ENCODE results near the gene WNT2.
"Not testable (repeated sequence)": the region's sequence is repeated elsewhere in the genome, so short reads cannot be mapped to it uniquely, and the experiment has no call there.

Gene WNT2

DNA sequence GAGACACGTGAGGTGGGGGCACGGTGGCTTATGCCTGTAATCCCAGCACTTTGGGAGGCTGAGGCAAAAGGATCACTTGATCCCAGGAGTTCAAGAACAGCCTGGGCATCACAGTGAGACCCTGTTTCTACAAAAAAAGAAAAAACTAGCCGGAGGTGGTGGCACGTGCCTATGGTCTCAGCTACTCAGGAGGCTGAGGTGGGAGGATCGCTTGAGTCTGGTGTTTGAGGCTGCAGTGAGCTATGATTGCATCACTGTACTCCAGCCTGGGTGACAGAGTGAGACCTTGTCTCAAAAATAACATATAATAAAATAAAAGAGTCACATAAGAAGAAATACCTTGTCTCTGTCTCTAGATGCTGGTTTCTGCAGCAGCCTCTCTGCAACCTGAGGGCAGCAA is 22.4 kb downstream of the WNT2 start:
- not testable (repeated sequence) for DNase-seq

DNA sequence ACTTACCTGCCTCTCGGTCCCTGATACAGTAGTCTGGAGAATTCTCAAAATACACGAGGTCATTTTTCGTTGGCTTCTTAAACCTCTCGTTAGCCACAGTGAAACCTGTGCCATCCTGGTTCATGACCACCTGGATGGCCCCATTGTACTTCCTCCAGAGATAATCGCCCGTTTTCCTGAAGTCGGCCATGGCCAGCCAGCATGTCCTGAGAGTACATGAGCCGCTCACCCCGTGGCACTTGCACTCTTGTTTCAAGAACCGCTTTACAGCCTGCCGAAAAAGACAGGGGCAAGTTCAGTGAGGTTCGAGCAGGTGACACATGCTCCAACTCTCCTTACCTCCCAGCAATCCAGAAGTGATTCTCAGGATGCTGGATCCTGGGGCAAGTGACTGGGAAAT is 25.3 kb downstream of the WNT2 start:
- no peak for DNase-seq

DNA sequence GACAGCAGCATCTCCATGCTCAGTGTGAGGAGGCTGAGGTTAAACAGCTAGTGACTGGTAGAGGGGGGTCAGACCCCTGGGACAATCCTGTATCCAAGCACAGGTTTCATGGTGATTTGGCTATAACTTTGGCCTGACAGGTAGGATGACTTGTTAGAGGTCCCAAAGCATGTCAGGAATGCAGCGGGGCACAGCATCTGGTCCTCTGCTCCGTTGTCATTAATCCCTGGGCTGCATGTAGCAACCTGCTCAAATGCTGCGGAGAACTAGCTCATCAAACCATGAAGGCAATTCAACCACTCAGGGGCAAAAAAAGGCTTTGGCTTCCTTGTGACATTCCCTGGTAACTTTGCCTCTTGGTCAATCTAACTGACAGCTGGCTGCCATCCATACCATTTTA is 26.8 kb downstream of the WNT2 start:
- DNase-seq = no peak

GRCh38 chr7:117285826-117286225 is 37.0 kb downstream of the WNT2 start:
- no peak for DNase-seq

- no peak for DNase-seq
Observed at GRCh38 chr7:117284692-117285091, 38.2 kb downstream of the WNT2 start.

DNA sequence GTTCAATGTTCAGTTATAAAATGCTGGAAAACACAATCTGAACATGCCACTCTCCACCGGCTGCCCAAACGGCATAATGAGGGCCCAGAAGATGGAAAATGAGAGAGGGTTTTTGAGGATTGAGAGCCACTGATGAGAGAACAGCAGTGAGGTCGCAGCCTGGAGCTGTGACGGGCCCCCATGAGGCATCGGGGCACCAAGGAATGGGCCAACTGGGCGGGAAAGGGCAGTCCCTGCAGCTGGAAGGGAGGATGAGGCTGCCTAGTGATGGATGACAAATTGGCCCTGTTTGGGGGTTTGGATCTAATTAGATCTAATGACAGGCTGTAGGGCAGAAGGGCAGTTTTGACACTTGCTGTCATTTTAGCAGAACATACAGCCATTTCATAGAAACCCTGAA is 39.1 kb downstream of the WNT2 start:
- no peak for DNase-seq

DNA sequence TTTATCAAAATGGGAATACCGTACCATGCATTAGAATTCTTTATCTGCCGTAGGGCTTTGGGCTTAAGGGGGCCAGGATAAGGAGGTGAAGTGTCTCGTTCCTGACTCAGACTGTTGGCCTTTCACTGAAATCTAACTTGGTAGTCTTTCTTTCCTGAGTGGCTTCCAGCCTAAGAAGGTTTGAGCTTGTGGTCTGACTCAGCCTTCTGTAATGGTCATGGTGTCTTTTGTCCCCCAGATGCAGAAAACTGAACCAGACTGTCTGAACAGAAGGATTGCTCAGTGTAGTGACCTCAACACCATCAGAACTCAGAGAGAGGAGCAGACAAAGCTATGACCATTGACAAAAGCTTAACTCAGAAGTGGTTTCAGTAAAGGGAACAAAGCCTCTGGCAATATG is 39.5 kb downstream of the WNT2 start:
- no peak for DNase-seq

DNA sequence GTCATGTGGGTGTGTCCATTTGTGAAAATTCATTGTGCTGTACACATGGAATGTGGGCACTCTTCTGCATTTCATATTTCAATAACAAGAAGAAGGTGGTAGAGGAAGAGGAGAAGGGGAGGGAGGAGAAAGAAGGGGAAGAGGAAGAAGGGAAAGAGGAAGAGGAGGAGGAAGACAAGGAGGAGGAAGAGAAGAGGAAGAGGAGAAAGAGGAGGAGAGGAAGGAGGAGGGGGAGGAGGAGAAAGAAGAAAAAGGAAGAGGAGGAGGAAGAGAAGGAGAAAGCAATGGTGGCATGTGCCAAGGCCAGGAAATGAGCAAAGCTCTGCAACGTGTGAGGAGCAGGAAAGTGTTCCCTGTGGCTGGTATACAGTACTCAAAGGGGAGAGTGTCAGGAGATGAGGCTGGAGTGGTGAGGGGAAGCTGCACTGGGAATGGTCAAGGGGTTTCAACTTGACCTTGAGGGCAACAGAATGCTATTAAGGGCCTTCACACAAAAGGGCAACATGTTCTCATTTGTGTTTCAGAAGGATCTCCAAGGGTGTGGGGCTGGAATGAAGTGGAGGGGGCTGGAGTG is 40.5 kb downstream of the WNT2 start:
- no peak for DNase-seq

GRCh38 chr7:117281562-117281961 is 41.3 kb downstream of the WNT2 start:
- DNase-seq = no peak

GRCh38 chr7:117279931-117280557 is 42.8 kb downstream of the WNT2 start:
- DNase-seq = no peak

- no peak for DNase-seq
Observed at GRCh38 chr7:117279203-117279602, 43.7 kb downstream of the WNT2 start.

DNA sequence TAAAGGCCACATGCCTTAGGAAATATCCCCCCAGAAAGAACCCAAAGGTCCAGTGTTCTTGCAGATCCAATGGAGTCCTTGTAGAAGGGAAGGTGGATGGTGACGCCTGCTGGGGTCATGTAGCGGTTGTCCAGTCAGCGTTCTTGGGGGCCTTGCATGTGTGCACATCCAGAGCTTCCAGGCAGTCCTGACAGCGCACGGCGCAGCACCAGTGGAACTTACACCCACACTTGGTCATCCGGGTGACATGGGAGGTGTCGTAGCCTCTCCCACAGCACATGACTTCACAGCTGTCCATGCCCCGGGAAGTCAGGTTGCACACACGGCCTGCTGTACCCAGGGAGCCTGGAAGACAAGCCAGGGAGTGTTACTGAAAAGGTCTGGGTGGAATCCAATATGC is 44.8 kb downstream of the WNT2 start:
- DNase-seq = no peak

DNA sequence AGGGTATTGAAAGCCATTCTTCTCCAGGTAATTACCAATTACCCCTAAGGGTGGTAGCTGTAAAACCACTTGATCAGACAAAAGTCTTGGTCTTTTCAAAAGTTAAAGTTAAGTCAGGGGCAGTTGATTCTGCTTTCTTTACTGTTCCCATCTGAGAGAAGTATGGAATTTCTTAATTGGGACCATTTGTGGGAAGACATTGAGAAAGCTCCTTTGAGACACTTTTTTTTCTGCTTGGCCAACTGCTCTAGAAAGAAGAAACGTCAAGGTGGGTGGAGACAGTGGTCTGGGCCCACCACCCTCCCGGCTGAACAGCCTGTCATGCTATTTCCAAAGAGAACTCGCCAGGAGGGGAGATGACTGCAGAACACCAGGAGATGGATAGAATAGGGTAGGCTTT is 45.3 kb downstream of the WNT2 start:
- no peak for DNase-seq

DNA sequence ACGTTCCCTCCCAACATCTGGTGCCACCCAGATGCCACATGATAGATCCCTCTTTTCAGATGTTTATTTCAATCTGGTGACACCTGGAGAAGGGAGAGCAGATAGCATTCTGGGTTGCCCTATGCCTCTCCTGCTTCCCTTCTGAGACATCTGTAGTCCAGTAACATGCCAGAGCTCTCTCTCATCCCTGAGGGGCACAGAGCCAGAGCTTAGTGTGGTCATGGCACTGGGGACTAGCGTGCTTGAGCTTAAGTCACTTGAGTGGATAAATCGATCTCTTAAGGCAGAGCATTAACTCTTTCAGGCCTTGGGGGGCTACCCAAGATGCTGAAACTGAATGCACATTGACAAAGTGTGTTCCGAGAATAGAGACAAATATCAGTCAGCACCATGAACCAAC is 47.9 kb downstream of the WNT2 start:
- DNase-seq = no peak

- no peak for DNase-seq
Observed at GRCh38 chr7:117273814-117274225, 49.0 kb downstream of the WNT2 start.

GRCh38 chr7:117273325-117273724 is 49.5 kb downstream of the WNT2 start:
- no peak for DNase-seq

DNA sequence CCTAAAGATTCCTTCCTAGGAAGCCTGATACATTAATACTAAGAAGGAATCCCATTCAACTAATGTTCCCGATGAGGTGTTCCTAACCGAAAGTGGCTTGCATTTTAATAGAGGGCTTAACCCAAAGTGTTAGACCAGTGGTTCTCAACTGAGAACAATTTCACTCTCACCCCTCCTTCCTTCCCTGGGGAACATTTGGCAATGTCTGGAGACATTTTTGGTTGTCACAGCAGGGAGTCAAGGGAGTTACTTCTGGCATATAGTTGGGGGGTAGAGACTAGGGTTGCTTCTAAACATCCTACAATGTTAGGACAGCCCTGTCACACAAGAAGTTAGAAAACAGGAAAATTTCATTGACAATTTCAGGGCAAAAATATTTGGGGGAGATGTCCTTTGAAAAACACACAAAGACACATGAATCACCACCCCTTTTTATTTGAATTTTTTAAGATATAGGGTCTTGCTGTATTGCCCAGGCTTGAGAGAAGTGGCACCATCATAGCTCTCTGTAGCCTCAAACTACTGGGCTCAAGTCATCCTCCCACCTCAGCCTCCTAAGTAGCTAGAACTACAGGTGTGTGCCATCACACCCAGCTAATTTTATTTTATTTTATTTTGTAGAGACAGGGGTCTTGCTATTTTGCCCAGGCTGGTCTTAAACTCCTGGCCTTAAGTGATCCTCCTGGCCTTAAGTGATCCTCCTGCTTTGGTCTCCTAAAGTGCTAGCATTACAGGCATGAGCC is 50.7 kb downstream of the WNT2 start:
- DNase-seq = no peak

DNA sequence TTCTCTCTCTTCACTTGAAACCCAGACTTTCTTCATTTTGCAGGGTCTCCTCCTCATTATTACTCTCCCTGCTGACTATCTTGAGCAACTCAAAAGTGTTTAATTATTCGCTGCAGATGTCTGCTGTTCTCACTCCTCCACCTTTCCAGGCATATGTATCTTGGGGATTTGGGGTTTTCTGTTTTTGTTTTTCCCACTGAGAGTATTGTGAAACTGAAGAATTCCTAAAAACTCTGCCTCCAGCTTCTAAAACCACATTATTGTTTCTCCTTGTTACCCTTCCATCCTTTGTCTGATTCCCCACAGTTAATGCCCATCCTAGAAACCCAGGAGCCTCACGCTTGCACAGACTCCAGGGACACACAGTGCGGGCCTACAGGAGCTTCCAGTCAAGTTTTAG is 51.3 kb downstream of the WNT2 start:
- no peak for DNase-seq

DNA sequence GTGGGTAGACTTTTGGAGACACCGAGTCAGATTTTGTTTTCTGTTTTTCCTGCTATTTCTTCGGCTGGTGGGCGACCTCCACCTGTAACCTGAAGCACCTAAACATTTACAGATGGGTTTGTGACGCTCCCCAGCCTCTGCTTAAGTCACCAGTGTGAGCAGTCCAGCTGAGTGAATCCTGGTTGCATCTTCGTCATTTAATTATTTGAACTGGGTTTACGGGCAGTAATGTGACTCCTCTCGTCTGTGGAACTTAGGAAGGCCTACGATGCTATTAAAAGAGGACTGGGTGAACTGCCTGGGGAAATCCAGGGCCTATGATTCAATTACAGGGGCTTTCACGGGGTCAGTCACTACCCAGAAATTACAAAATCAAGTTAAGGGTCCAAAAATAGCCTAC is 52.5 kb downstream of the WNT2 start:
- no peak for DNase-seq

GRCh38 chr7:117269886-117270285 is 53.0 kb downstream of the WNT2 start:
- DNase-seq = no peak

DNA sequence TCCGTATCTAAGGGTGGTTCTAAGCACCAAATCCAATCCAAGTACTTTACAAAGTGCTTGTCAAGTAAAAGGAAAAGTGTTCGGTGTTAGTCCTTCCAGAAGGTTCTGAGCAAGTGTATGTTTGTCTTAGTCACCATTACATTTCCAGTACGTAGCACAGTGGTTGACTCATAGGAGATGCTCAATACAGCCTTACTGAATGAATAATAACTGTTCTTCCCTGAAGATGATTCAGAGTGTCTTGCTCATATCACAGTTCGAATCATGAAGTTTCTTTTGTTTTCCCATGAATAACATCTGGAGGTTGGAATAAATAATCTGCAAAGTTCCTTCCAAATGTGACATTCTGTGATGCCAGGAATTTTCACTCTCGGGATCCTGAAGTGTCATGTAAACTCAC is 53.4 kb downstream of the WNT2 start:
- DNase-seq = no peak

DNA sequence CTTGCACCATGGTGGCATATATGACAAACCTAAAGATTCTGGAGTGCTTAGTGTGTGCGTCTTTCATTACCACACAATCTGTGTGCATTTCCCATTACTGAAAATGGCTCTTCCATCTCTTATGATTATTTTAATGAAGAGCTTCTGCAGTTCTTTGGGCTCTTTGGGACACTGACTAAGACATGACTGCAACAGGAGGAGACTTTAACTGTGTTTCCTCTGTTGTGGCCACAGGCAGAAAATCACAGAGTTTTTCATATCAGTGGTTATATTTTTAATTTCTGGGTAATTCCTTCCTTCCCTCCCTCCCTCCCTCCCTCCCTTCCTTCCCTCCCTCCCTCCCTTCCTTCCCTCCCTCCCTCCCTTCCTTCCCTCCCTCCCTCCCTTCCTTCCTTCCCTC is 58.1 kb downstream of the WNT2 start:
- DNase-seq = no peak

- no peak for DNase-seq
Observed at GRCh38 chr7:117262546-117262945, 60.3 kb downstream of the WNT2 start.

DNA sequence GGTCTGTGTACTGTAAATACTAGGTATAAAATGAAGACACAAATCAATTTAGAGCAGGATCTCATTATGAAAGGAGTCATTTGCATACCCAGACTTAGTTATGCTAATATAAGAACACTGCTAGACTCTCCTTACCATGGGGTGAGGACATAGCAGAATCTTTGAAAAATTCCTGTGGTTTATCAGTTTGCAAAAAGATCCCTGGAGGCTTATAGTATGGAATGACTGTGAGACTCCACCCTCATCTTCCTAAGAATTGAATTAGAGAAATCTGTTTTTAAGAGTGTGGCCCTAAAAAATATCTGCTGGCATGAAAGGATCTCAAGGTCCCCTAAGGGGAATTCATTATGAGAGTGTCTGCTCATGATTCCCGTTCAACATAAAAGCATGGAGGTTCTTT is 63.2 kb downstream of the WNT2 start:
- DNase-seq = no peak

DNA sequence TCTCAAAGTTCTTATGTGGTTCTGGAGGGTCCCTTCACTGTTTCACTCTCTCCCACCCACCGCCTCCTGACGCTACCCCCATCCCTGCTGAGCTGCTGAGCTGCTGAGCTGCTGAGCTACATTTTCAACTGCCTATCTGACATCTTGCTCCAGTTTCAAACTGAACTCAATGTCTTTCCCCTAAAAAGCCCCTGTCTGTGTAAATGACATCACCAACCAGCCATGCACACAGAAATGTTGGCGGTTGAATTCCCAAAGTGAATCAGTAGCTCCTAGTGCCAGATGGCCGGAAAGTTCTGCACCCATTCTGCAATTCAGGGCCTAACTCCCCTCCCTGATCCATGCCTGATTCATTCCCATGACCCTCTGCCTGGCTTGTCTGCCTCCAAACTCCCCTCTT is 71.2 kb downstream of the WNT2 start:
- DNase-seq = no peak
